Bronchial epithelial cell (primary cell): ENCODE data around the gene MGAT4C. TPM values are rescaled to one million over a fixed set of nuclear protein-coding genes. Genes with fewer than 3 reads are reported as not detected.

Source experiments
- DNase-seq: peaks from one replicate; pipeline ENCODE4 v3.0.0-alpha.2; 2010; ENCODE audit warnings: low read depth
- FAIRE-seq: peaks from 2 replicates; lab custom pipeline; 2011; peaks lifted over from hg19 to GRCh38; lab: Jason Lieb, UNC
- H3K27me3 ChIP-seq: 2 replicates; pipeline ENCODE4 v1.5.1; 2011; ENCODE audit warnings: low read length; ENCODE audit not compliant: control insufficient read depth, insufficient read depth
- H3K36me3 ChIP-seq: 2 replicates; pipeline ENCODE4 v1.5.1; 2011; ENCODE audit warnings: low read length; ENCODE audit not compliant: control insufficient read depth, insufficient read depth
- H3K4me3 ChIP-seq: 2 replicates; pipeline ENCODE4 v1.5.1; 2011; ENCODE audit warnings: mild to moderate bottlenecking, low read depth, low read length, control low read depth
- CTCF ChIP-seq: IDR thresholded peaks from 2 replicates; pipeline ENCODE4 v1.5.1; 2011; ENCODE audit warnings: mild to moderate bottlenecking, moderate library complexity, low read length, control low read depth, inconsistent platforms; ENCODE audit not compliant: insufficient read depth, severe bottlenecking
- total RNA-seq: library from RNA; depleted of rRNA; stranded (reverse); fragments of >200 nt; gene quantifications from 2 replicates; pipeline ENCODE4 v1.2.1, GENCODE V29; 2014

Gene MGAT4C
- total RNA-seq, 1 donor from 2014 or later, result 0.26 TPM

- no peak for TF ChIP-seq CTCF
- no peak for FAIRE-seq
- Histone ChIP-seq H3K36me3 (no peaks in the 10 kb centered on the region), H3K27me3 (no peaks in the 10 kb centered on the region), H3K4me3 (no peak overlapping the region)
- DNase-seq, result no peak
Measured at GRCh38 chr12:86283620-86284019, 27.4 kb upstream of the MGAT4C start.

- H3K36me3 ChIP-seq, result no peaks in the 10 kb centered on the region
- FAIRE-seq (no peak), DNase-seq (no peak)
- no peak overlapping the region for H3K4me3 ChIP-seq
- H3K27me3 ChIP-seq, result no peaks in the 10 kb centered on the region
- no peak for TF ChIP-seq CTCF
Measured at GRCh38 chr12:86275356-86275755, 19.2 kb upstream of the MGAT4C start.

GRCh38 chr12:86265329-86265695, 9.1 kb upstream of the MGAT4C start:
- H3K36me3 ChIP-seq, result no peaks in the 10 kb centered on the region
- H3K27me3 ChIP-seq, result no peaks in the 10 kb centered on the region
- peak overlapping the region; percentile 40 for H3K4me3 ChIP-seq
- no peak for TF ChIP-seq CTCF
- DNase-seq (no peak), FAIRE-seq (peak; percentile 68)

DNA sequence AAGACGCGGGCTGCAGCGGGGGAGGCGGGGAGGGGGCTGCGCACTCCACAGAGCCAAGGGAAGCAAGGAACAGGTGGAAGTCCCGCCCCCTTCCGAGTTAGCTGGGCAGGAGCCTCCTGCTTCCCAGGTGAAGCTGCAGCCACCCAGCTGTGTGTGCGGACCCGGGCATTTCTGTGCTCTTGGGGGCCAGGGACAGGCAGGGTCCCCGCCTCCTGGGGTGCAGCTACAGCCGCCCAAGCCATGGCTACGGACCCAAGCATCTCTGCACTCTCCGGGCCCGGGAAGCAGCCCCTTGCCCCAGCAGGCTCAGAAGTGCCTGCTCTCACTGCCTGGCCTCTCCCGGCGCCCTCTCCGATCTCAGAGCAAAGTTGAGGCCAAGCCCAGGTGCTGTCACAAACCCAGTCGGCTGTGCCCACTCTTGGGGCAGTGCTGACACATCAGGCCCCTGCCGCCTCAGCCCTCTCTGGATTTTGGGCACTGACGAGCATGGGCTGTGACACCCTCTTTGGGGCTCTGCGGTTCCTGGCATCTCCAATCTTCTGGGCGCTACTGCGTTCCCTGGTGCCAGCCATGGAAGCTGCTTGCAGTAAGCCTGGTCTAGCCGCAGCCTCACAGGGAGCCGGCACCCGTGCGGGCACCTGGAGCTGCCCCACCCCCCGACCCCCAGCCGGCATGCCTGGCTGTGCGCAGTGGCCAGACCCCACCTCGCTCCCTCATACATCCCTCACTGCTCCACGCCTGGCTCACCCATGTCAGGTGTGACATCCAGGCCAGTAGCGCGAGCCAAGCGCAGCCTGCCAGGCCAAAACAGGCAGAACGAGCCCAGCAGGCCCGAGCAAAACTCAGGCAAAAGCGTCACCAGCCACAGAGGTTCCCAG, 8.5 kb upstream of the MGAT4C start:
- Histone ChIP-seq H3K4me3 (peak overlapping the region; percentile 40), H3K27me3 (no peaks in the 10 kb centered on the region), H3K36me3 (no peaks in the 10 kb centered on the region)
- TF ChIP-seq CTCF, result no peak
- FAIRE-seq (no peak), DNase-seq (peak; percentile 71)

DNA sequence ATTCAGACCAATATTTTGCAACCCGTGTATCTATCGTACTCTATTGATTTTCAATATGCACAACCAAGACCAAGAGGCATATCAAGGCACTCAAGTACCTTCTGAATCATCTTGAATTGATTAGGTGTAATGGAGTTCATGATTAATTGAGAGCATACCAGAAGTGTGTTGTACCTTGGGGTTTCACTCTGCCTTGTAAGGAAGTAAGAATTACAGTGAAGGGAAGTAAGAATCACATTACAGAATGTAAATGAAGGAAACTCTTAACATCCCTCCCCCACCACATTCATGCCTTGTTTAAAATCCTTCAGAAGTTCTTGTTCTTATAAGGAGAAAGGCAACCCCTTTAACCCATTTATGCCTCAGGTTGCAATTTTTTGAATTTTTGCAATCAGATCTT, 5.4 kb upstream of the MGAT4C start:
- no peak for DNase-seq
- Histone ChIP-seq H3K36me3 (no peaks in the 10 kb centered on the region), H3K4me3 (no peak overlapping the region), H3K27me3 (no peaks in the 10 kb centered on the region)
- no peak for TF ChIP-seq CTCF
- no peak for FAIRE-seq

- no peak for TF ChIP-seq CTCF
- Histone ChIP-seq H3K4me3 (no peak overlapping the region), H3K36me3 (no peaks in the 10 kb centered on the region), H3K27me3 (no peaks in the 10 kb centered on the region)
- FAIRE-seq (no peak), DNase-seq (peak; percentile 70)
Measured at GRCh38 chr12:86261142-86261541, 5.0 kb upstream of the MGAT4C start.
